NB4 (cell line): Measurements from ENCODE around the gene PRKAR1B.

Experiments used
- DNase-seq: peaks from one replicate; pipeline ENCODE4 v3.0.0; 2010; ENCODE audit warnings: low read depth
- H3K4me3 ChIP-seq: one replicate; pipeline ENCODE4 v1.5.1; 2011; ENCODE audit warnings: mild to moderate bottlenecking, low read depth, low read length, moderate library complexity
- CTCF ChIP-seq: IDR thresholded peaks from one replicate; pipeline ENCODE4 v1.5.1; 2012; ENCODE audit warnings: low read depth, low read length
- MYC ChIP-seq: IDR thresholded peaks from 2 replicates; pipeline ENCODE4 v1.6.1; 2011; ENCODE audit warnings: low read depth, low read length
- POLR2A ChIP-seq: IDR thresholded peaks from 2 replicates; pipeline ENCODE4 v1.6.1; 2011; ENCODE audit warnings: mild to moderate bottlenecking; ENCODE audit not compliant: insufficient read length; ENCODE audit errors: extremely low read depth
- TF ChIP-seq, protein P1 (sequence below): IDR thresholded peaks from 2 replicates; pipeline ENCODE4 v1.6.1; 2011; ENCODE audit warnings: low read depth, low read length

Gene PRKAR1B

DNA sequence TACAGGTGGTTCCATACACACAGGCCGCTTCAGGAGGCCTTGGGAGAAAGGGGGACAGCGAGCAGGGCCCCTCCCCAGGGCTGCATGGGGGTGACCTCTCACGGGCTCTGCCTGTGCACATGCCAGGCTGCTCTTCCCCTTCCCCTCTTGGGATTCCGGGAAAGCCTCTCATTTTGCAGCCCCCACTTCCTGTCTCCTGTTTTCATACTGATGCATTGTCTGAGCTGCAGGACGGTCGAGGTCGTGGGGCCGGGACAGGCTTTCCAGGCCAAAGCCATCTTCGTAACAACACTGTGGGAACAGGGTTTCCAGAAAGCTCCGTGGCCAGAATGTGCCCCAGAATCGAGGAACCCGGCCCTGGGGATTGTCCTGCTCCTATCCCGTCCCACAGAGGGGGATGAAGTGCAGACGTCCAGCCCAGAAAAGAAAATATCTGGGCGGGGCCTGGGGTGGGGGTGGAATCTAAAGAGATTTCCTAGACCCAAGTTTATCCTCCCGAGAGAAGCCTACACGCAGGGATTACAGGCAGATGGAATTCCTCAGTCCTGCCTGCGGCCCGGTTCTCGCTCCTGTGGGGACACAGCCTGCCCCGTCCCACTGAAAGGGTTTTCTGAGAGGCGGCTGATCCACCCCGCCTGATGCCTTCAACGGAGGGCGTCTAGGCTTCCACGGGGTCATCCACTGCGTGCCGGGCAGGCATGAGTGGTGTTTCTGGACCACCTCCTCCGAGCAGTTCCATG, 30.1 kb downstream of the PRKAR1B start:
- no peak overlapping the region for H3K4me3 ChIP-seq
- TF ChIP-seq CTCF = no peak
- no peak for TF ChIP-seq POLR2A
- TF ChIP-seq, protein P1, sequence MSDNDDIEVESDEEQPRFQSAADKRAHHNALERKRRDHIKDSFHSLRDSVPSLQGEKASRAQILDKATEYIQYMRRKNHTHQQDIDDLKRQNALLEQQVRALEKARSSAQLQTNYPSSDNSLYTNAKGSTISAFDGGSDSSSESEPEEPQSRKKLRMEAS = no peak
- TF ChIP-seq MYC = no peak
- no peak for DNase-seq

DNA sequence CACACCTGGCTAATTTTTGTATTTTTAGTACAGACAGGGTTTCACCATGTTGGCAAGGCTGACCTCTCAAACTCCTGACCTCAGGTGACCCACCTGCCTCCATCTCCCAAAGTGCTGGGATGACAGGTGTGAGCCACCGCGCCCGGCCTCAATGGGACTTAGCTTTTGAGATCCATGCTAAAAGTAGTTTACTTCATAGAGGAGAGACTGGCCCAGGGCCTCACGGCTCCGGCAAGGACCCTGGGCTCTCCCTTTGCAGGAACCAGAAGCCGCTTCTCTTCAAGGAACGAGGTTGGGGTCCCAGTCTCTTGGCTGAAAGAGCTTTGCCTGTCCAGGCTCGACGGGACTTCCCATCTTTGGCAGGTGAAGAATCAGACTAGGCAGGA, 30.7 kb downstream of the PRKAR1B start:
- TF ChIP-seq, protein P1 = no peak
- TF ChIP-seq MYC = no peak
- TF ChIP-seq POLR2A = no peak
- DNase-seq = no peak
- H3K4me3 ChIP-seq = no peak overlapping the region

- H3K4me3 ChIP-seq = no peak overlapping the region
- TF ChIP-seq, protein P1 = no peak
- no peak for TF ChIP-seq POLR2A
- no peak for DNase-seq
Measured at GRCh38 chr7:693280-693679, 33.8 kb downstream of the PRKAR1B start.

DNA sequence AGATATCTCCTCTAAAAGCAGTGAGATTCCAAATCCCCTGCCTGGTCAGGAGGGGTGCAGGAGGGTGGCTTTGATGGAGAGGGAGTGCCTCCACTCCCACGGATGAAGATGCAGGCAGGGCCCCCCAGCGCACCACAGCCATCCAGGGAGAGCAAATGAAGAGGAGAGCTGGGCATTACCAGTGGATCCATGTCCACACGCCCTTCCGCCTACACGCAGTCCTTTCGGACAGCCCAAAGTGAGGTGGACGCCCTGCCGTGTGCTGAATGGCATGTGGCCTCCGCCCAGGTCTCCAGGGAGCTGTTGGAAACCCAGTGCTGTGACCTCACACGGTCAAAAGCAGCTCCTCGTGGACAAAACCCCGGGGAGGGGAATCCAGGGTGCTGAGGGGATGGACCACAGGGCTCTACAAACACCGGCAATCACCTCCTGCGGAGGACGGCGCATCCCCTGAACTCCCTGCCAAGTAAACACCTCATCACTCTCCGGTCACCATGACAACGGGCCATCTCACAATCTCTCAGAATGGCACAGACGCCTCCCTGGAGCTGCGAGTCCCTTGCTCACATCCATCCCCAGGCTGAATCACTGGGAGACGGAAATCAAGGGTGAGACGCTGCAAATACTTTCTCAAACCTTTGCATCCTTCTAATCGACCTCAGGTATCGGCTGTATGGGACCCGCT, 35.6 kb downstream of the PRKAR1B start:
- TF ChIP-seq CTCF (no peak), POLR2A (no peak), MYC (no peak)
- TF ChIP-seq, protein P1 = no peak
- DNase-seq = no peak
- H3K4me3 ChIP-seq = no peak overlapping the region

DNA sequence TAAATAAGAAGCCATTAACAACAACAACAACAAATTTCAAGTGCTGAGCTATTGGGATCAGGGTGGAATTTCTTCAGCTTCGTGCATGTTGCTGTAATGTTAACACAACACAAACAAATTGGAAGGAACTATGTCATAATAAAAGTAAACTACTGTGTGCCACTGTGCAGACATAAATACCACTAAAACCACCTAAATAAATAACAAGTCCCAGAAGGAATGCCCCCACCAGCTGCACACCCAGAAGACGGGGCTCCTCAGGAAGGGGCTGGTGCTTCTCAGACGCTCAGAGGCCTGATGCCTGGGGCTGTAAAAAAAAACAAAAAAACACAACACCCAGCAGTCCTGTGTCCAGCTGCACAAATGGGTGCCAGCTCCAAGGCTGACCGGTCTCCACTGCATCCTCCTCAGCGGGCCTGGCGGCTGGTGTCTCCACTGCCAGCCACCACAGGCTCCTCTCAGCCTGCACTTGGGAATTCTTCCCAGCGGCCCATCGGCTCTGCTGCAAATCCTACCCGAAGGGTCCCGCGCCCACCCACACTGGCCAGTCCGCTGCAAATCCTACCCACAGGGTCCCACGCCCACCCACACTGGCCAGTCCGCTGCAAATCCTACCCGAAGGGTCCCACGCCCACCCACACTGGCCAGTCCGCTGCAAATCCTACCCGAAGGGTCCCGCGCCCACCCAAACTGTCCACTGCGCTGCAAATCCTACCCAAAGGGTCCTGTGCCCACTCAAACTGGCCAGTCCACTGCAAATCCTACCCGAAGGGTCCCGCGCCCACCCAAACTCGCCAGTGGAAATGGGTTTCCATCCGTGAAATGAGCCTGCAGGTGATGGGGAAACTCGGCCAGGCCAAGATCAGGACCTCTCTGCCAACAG, 36.4 kb downstream of the PRKAR1B start:
- H3K4me3 ChIP-seq = no peak overlapping the region
- DNase-seq = no peak
- TF ChIP-seq MYC (no peak), POLR2A (no peak), CTCF (no peak)
- TF ChIP-seq, protein P1 = no peak

- DNase-seq = no peak
- no peak overlapping the region for H3K4me3 ChIP-seq
- TF ChIP-seq, protein P1 = no peak
- no peak for TF ChIP-seq CTCF
- no peak for TF ChIP-seq MYC
- no peak for TF ChIP-seq POLR2A
Measured at GRCh38 chr7:685540-685939, 41.5 kb downstream of the PRKAR1B start.
